Measurements from ENCODE around the gene EFNA5.

DNA sequence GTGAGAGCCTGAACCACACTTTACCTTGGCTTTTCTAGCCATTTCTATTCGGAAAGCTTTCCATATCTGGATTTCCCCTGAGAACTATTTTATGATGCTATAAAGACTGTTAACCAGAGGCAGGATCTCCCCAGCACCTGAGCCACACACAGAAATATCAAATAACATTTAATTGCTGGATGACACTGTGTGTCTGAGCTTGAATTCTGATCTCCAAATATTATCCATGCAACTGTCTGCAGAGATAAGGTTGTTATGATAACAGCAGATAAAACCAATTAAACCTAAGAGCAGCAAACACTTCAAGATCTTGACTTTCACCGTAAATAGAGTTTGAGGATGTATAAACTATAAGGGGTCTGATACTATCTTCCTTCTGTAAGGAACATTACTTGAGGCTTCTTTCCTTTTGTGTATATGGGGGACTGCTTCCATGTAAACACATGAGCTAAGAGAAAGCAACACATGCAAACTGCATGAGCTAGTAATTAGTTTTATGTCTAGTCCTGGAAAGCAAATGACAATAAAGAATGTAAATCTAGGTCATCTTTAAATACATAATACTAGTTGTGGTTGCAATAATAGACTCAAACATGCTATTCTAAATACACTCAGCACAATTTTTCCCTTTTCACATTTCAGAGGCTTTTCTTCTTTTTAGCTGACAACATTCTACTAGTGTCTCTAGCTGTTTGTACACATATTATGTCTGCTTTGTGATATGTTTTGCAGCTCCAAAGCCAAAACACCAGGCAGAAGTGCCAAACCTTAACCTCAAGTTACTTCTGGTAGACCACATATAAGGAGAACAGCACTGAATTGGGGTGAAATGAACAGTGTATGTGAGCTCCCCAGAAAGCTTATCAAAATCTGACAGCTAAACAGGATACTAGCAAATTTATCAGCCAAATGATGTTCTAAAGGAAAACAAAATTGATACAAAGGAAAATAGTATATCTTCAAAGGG lies 136.5 kb downstream of the EFNA5 start:
- TF ChIP-seq, protein P1, sequence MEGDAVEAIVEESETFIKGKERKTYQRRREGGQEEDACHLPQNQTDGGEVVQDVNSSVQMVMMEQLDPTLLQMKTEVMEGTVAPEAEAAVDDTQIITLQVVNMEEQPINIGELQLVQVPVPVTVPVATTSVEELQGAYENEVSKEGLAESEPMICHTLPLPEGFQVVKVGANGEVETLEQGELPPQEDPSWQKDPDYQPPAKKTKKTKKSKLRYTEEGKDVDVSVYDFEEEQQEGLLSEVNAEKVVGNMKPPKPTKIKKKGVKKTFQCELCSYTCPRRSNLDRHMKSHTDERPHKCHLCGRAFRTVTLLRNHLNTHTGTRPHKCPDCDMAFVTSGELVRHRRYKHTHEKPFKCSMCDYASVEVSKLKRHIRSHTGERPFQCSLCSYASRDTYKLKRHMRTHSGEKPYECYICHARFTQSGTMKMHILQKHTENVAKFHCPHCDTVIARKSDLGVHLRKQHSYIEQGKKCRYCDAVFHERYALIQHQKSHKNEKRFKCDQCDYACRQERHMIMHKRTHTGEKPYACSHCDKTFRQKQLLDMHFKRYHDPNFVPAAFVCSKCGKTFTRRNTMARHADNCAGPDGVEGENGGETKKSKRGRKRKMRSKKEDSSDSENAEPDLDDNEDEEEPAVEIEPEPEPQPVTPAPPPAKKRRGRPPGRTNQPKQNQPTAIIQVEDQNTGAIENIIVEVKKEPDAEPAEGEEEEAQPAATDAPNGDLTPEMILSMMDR (IDR thresholded peaks at IDR 0.05; ENCODE audit: low read length): no peak
- no peak for TF ChIP-seq EZH2 (IDR thresholded peaks at IDR 0.05; ENCODE audit: borderline replicate concordance, low read length)

Measured in OCI-LY1 (cell line).